ENCODE data around the gene GNAS.

The GNAS gene

GRCh38 chr20:58900397-58900796 is 47.9 kb downstream of the GNAS start:
- TF ChIP-seq CTCF (IDR thresholded peaks at IDR 0.05; ENCODE audit: low read depth, low read length), result no peak
- no peak for DNase-seq (ENCODE audit: extremely low read depth, low read depth)

- no peak for TF ChIP-seq CTCF (IDR thresholded peaks at IDR 0.05; ENCODE audit: low read depth, low read length)
Measured at GRCh38 chr20:58901488-58902402, 49.2 kb downstream of the GNAS start.

GRCh38 chr20:58903614-58904013 is 51.1 kb downstream of the GNAS start:
- no peak for TF ChIP-seq CTCF (IDR thresholded peaks at IDR 0.05; ENCODE audit: low read depth, low read length)
- DNase-seq (ENCODE audit: extremely low read depth, low read depth), result no peak

More at GRCh38 chr20:58901488-58902402, 49.2 kb downstream of the GNAS start:
- no peak for DNase-seq (ENCODE audit: extremely low read depth, low read depth)

GRCh38 chr20:58905236-58905635 is 52.7 kb downstream of the GNAS start:
- no peak for TF ChIP-seq CTCF (IDR thresholded peaks at IDR 0.05; ENCODE audit: low read depth, low read length)

GRCh38 chr20:58906111-58906510 is 53.6 kb downstream of the GNAS start:
- DNase-seq (ENCODE audit: extremely low read depth, low read depth), result no peak
- TF ChIP-seq CTCF (IDR thresholded peaks at IDR 0.05; ENCODE audit: low read depth, low read length), result no peak

More at GRCh38 chr20:58905236-58905635, 52.7 kb downstream of the GNAS start:
- DNase-seq (ENCODE audit: extremely low read depth, low read depth), result no peak

GRCh38 chr20:58906894-58907293 is 54.4 kb downstream of the GNAS start:
- no peak for DNase-seq (ENCODE audit: extremely low read depth, low read depth)
- TF ChIP-seq CTCF (IDR thresholded peaks at IDR 0.05; ENCODE audit: low read depth, low read length), result no peak

GRCh38 chr20:58907320-58908137 is 55.0 kb downstream of the GNAS start:
- peak; percentile 99 for DNase-seq (ENCODE audit: extremely low read depth, low read depth)
- no peak for TF ChIP-seq CTCF (IDR thresholded peaks at IDR 0.05; ENCODE audit: low read depth, low read length)

Data from AG09319 (cell line).